ENCODE data around the gene MZF1.

Gene MZF1

DNA sequence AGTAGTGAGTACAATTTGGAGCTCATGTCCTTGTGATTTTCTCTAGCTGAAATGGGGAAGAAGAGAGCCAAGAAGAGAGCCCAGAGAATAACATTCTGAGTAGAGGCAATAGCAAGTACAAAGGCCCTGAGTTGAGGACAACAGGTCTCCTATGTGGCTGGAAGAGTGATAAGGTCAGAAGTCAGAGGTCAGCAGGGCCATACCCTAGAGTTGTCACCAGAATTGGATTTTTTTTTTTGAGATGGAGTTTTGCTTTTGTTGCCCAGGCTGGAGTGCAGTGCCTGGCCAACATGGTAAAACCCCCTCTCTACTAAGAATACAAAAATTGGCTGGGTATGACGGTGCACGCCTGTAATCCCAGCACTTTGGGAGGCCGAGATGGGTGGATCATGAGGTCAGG lies 37.3 kb downstream of the MZF1 start:
- TF ChIP-seq, protein P1, sequence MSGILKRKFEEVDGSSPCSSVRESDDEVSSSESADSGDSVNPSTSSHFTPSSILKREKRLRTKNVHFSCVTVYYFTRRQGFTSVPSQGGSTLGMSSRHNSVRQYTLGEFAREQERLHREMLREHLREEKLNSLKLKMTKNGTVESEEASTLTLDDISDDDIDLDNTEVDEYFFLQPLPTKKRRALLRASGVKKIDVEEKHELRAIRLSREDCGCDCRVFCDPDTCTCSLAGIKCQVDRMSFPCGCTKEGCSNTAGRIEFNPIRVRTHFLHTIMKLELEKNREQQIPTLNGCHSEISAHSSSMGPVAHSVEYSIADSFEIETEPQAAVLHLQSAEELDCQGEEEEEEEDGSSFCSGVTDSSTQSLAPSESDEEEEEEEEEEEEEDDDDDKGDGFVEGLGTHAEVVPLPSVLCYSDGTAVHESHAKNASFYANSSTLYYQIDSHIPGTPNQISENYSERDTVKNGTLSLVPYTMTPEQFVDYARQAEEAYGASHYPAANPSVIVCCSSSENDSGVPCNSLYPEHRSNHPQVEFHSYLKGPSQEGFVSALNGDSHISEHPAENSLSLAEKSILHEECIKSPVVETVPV (CRISPR knock-in tag; IDR thresholded peaks at IDR 0.05): no peak
- TF ChIP-seq, protein P2, sequence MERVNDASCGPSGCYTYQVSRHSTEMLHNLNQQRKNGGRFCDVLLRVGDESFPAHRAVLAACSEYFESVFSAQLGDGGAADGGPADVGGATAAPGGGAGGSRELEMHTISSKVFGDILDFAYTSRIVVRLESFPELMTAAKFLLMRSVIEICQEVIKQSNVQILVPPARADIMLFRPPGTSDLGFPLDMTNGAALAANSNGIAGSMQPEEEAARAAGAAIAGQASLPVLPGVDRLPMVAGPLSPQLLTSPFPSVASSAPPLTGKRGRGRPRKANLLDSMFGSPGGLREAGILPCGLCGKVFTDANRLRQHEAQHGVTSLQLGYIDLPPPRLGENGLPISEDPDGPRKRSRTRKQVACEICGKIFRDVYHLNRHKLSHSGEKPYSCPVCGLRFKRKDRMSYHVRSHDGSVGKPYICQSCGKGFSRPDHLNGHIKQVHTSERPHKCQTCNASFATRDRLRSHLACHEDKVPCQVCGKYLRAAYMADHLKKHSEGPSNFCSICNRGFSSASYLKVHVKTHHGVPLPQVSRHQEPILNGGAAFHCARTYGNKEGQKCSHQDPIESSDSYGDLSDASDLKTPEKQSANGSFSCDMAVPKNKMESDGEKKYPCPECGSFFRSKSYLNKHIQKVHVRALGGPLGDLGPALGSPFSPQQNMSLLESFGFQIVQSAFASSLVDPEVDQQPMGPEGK (CRISPR knock-in tag; IDR thresholded peaks at IDR 0.05; ENCODE audit: borderline replicate concordance): no peak
- no peak for TF ChIP-seq CSDC2 (CRISPR knock-in tag; IDR thresholded peaks at IDR 0.05)
- no peak for TF ChIP-seq TCF4 (CRISPR knock-in tag; IDR thresholded peaks at IDR 0.05; ENCODE audit: borderline replicate concordance)
- TF ChIP-seq GLIS3 (CRISPR knock-in tag; IDR thresholded peaks at IDR 0.05): no peak
- TF ChIP-seq BACH2 (CRISPR knock-in tag; IDR thresholded peaks at IDR 0.05; ENCODE audit: borderline replicate concordance): no peak
- TF ChIP-seq ZNF565 (CRISPR knock-in tag; conservative IDR thresholded peaks at IDR 0.05; ENCODE audit: low read depth): no peak
- TF ChIP-seq, protein P3, sequence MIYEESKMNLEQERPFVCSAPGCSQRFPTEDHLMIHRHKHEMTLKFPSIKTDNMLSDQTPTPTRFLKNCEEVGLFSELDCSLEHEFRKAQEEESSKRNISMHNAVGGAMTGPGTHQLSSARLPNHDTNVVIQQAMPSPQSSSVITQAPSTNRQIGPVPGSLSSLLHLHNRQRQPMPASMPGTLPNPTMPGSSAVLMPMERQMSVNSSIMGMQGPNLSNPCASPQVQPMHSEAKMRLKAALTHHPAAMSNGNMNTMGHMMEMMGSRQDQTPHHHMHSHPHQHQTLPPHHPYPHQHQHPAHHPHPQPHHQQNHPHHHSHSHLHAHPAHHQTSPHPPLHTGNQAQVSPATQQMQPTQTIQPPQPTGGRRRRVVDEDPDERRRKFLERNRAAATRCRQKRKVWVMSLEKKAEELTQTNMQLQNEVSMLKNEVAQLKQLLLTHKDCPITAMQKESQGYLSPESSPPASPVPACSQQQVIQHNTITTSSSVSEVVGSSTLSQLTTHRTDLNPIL (CRISPR knock-in tag; IDR thresholded peaks at IDR 0.05; ENCODE audit: low read depth): no peak

DNA sequence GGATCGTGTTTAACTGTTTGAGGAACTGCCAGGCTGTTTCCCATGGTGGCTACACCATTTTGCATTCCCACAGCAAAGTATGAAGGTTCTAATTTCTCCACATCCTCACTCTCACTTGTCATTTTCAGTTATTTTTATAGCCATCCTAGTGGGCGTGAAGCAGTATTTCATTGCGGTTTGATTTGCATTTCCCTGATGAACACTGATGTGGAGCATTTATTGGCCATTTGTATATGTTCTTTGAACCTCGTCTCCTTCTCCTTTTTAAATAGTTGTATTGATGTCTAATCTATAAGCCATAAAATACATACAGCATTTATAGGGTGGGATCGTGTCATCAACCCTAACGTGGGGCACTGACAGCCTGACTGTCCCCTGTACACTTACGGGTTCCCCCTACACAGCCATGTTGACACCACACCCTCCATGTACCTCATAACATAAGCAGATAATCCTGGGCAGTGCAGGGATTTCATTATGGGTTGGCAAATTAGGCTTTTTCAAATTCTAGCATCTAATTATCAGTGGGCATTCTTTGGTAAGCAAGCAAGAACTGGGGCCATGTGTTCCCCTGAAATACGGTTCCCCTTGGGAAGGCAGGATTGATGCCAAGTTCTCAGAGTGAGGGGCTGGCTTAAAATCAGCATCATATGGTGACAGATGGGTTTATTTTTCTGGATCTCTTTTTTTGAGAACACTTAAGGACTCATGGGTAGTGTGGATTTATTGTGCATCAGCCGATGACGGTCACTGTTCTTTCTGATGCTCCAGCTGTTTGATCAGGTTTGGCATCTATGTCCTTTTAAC lies 41.9 kb downstream of the MZF1 start:
- TF ChIP-seq, protein P4, sequence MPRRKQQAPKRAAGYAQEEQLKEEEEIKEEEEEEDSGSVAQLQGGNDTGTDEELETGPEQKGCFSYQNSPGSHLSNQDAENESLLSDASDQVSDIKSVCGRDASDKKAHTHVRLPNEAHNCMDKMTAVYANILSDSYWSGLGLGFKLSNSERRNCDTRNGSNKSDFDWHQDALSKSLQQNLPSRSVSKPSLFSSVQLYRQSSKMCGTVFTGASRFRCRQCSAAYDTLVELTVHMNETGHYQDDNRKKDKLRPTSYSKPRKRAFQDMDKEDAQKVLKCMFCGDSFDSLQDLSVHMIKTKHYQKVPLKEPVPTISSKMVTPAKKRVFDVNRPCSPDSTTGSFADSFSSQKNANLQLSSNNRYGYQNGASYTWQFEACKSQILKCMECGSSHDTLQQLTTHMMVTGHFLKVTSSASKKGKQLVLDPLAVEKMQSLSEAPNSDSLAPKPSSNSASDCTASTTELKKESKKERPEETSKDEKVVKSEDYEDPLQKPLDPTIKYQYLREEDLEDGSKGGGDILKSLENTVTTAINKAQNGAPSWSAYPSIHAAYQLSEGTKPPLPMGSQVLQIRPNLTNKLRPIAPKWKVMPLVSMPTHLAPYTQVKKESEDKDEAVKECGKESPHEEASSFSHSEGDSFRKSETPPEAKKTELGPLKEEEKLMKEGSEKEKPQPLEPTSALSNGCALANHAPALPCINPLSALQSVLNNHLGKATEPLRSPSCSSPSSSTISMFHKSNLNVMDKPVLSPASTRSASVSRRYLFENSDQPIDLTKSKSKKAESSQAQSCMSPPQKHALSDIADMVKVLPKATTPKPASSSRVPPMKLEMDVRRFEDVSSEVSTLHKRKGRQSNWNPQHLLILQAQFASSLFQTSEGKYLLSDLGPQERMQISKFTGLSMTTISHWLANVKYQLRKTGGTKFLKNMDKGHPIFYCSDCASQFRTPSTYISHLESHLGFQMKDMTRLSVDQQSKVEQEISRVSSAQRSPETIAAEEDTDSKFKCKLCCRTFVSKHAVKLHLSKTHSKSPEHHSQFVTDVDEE (CRISPR knock-in tag; IDR thresholded peaks at IDR 0.05): no peak
- TF ChIP-seq ARNTL (CRISPR knock-in tag; IDR thresholded peaks at IDR 0.05; ENCODE audit: borderline replicate concordance, low read depth) (no peak), RARB (CRISPR knock-in tag; IDR thresholded peaks at IDR 0.05) (no peak)
- TF ChIP-seq, protein P5, sequence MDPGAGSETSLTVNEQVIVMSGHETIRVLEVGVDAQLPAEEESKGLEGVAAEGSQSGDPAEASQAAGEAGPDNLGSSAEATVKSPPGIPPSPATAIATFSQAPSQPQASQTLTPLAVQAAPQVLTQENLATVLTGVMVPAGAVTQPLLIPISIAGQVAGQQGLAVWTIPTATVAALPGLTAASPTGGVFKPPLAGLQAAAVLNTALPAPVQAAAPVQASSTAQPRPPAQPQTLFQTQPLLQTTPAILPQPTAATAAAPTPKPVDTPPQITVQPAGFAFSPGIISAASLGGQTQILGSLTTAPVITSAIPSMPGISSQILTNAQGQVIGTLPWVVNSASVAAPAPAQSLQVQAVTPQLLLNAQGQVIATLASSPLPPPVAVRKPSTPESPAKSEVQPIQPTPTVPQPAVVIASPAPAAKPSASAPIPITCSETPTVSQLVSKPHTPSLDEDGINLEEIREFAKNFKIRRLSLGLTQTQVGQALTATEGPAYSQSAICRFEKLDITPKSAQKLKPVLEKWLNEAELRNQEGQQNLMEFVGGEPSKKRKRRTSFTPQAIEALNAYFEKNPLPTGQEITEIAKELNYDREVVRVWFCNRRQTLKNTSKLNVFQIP (CRISPR knock-in tag; IDR thresholded peaks at IDR 0.05; ENCODE audit: borderline replicate concordance, low read depth): no peak

More for the DNA sequence above, 37.3 kb downstream of the MZF1 start:
- ATAC-seq: no peak

DNA sequence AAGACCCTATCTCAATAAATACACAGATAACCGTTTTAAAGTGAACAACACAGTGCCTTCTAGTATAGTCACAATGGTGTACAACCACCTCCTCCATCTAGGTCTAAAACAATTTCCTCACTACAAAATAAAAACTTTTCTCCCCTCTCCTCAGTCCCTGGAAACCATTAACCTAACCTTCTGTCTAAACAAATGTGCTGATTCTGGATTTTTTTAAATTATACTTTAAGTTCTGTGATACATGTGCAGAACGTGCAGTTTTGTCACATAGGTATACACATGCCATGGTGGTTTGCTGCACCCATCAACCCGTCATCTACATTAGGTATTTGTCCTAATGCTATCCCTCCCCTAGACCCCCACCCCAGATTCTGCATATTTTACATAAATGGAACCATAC lies 43.7 kb downstream of the MZF1 start:
- no peak for TF ChIP-seq PPARA (CRISPR knock-in tag; IDR thresholded peaks at IDR 0.05; ENCODE audit: borderline replicate concordance)
- no peak for TF ChIP-seq ZFP30 (CRISPR knock-in tag; IDR thresholded peaks at IDR 0.05)
- no peak for TF ChIP-seq OSR1 (CRISPR knock-in tag; IDR thresholded peaks at IDR 0.05)
- no peak for TF ChIP-seq TCF4 (CRISPR knock-in tag; IDR thresholded peaks at IDR 0.05; ENCODE audit: borderline replicate concordance)
- TF ChIP-seq TOX (CRISPR knock-in tag; IDR thresholded peaks at IDR 0.05; ENCODE audit: borderline replicate concordance): no peak
- no peak for TF ChIP-seq SNAI2 (CRISPR knock-in tag; IDR thresholded peaks at IDR 0.05)
- no peak for TF ChIP-seq ZNF70 (CRISPR knock-in tag; IDR thresholded peaks at IDR 0.05)
- no peak for ATAC-seq

More for the DNA sequence above, 41.9 kb downstream of the MZF1 start:
- no peak for ATAC-seq

DNA sequence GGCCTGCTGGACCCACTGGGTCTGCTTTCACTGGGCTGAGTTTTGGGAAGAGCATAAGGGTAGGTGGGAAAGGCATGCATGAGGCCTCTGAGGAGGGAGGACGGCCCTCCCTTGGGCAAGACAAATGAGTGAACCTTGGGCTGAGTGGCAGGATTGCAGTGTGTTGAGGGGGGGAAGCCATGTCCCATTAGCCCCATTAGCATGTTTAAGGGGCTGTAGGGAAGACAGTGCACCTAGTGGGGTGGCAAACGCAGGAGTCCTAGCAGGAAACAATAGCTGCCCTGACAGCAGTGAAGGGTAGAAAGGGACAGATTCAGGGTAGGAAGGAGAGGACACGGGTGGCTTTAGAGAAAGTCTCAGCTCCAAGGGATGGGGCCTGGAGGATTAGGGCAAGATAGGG lies 50.4 kb downstream of the MZF1 start:
- TF ChIP-seq ZNF565 (CRISPR knock-in tag; conservative IDR thresholded peaks at IDR 0.05; ENCODE audit: low read depth): no peak
- no peak for TF ChIP-seq ISL1 (CRISPR knock-in tag; IDR thresholded peaks at IDR 0.05)
- TF ChIP-seq ZNF70 (CRISPR knock-in tag; IDR thresholded peaks at IDR 0.05): no peak
- no peak for TF ChIP-seq ARNTL (CRISPR knock-in tag; IDR thresholded peaks at IDR 0.05; ENCODE audit: borderline replicate concordance, low read depth)
- TF ChIP-seq ZNF8 (CRISPR knock-in tag; IDR thresholded peaks at IDR 0.05): no peak
- TF ChIP-seq ESRRG (CRISPR knock-in tag; IDR thresholded peaks at IDR 0.05): no peak
- ATAC-seq: no peak

All from SK-N-SH treated with all-trans-retinoic acid at 6 μM for 48 hours (cell line).